ENCODE data around the gene PHLPP1. TPM values are rescaled to one million over a fixed set of nuclear protein-coding genes. Genes with fewer than 3 reads are reported as not detected.

Gene PHLPP1
- total RNA-seq, 1 donor from 2014 or later: 47.3 TPM

DNA sequence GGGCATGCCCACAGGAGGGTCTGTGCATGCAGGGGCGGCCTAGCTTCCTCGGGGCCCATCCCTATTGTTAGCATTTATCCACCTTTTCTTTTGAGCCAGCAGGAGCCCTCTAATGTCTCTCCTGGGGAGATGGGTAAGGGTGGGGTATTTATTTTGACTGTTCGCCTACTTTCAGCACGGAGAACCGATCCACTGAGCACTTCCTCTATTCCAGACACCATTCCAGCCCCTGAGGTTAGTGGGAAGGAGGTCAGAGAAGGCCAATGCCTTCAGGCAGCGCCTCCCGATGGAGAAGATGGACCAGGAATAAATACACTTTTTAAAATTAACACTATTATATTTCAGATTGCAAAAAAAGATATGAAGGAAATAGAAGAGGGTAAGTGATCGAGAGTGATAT is 276.0 kb downstream of the PHLPP1 start:
- no peak for TF ChIP-seq CTCF (IDR thresholded peaks at IDR 0.05; ENCODE audit: unreplicated experiment)
- no peaks in the 10 kb centered on the region for H3K9me3 Mint-ChIP-seq (ENCODE audit: unreplicated experiment)
- peak overlapping the region; percentile 45 for H3K27ac Mint-ChIP-seq (ENCODE audit: unreplicated experiment)
- H3K4me1 Mint-ChIP-seq (ENCODE audit: unreplicated experiment): peaks cover 41% of the 10 kb centered on the region
- H3K36me3 Mint-ChIP-seq (ENCODE audit: low read depth, unreplicated experiment): peaks cover 5% of the 10 kb centered on the region
- H3K27me3 Mint-ChIP-seq (ENCODE audit: unreplicated experiment): peaks cover 6% of the 10 kb centered on the region
- no peak for DNase-seq (ENCODE audit: low spot score)
- no peak overlapping the region for H3K4me3 Mint-ChIP-seq (ENCODE audit: unreplicated experiment)

- DNase-seq (ENCODE audit: low spot score): no peak
- peaks cover 6% of the 10 kb centered on the region for H3K27me3 Mint-ChIP-seq (ENCODE audit: unreplicated experiment)
- peaks cover 41% of the 10 kb centered on the region for H3K4me1 Mint-ChIP-seq (ENCODE audit: unreplicated experiment)
- no peaks in the 10 kb centered on the region for H3K9me3 Mint-ChIP-seq (ENCODE audit: unreplicated experiment)
- no peak overlapping the region for H3K27ac Mint-ChIP-seq (ENCODE audit: unreplicated experiment)
- peaks cover 5% of the 10 kb centered on the region for H3K36me3 Mint-ChIP-seq (ENCODE audit: low read depth, unreplicated experiment)
- no peak for TF ChIP-seq CTCF (IDR thresholded peaks at IDR 0.05; ENCODE audit: unreplicated experiment)
- no peak overlapping the region for H3K4me3 Mint-ChIP-seq (ENCODE audit: unreplicated experiment)
Measured at GRCh38 chr18:62991959-62992358, 276.6 kb downstream of the PHLPP1 start.

- H3K27me3 Mint-ChIP-seq (ENCODE audit: unreplicated experiment): peaks cover 6% of the 10 kb centered on the region
- no peak overlapping the region for H3K4me3 Mint-ChIP-seq (ENCODE audit: unreplicated experiment)
- peaks cover 5% of the 10 kb centered on the region for H3K36me3 Mint-ChIP-seq (ENCODE audit: low read depth, unreplicated experiment)
- no peak for TF ChIP-seq CTCF (IDR thresholded peaks at IDR 0.05; ENCODE audit: unreplicated experiment)
- DNase-seq (ENCODE audit: low spot score): no peak
- no peaks in the 10 kb centered on the region for H3K9me3 Mint-ChIP-seq (ENCODE audit: unreplicated experiment)
- H3K27ac Mint-ChIP-seq (ENCODE audit: unreplicated experiment): no peak overlapping the region
- peaks cover 37% of the 10 kb centered on the region for H3K4me1 Mint-ChIP-seq (ENCODE audit: unreplicated experiment)
Measured at GRCh38 chr18:62992877-62993365, 277.6 kb downstream of the PHLPP1 start.

DNA sequence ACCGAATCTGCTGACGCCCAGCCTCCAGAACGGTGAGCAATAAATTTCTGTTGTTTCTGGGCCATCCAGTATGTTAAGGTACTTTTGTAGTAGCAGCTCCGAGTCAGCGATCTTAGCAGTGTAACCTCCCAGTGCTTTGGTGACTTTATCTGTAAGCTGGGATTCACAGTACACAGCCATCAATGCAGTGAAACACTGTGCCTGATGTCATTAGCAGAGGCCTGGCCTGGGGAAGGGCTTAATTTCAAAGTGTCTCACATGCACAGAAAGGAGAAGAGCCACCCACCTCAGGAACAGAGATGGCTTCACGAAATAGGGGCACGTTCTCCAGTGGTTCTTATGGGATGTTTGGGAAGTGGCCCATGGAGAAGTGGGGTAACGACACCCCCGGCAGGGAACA is 281.2 kb downstream of the PHLPP1 start:
- no peak for TF ChIP-seq CTCF (IDR thresholded peaks at IDR 0.05; ENCODE audit: unreplicated experiment)
- H3K27ac Mint-ChIP-seq (ENCODE audit: unreplicated experiment): no peak overlapping the region
- H3K27me3 Mint-ChIP-seq (ENCODE audit: unreplicated experiment): peaks cover 6% of the 10 kb centered on the region
- peaks cover 9% of the 10 kb centered on the region for H3K4me1 Mint-ChIP-seq (ENCODE audit: unreplicated experiment)
- H3K4me3 Mint-ChIP-seq (ENCODE audit: unreplicated experiment): no peak overlapping the region
- no peaks in the 10 kb centered on the region for H3K9me3 Mint-ChIP-seq (ENCODE audit: unreplicated experiment)
- DNase-seq (ENCODE audit: low spot score): no peak
- no peaks in the 10 kb centered on the region for H3K36me3 Mint-ChIP-seq (ENCODE audit: low read depth, unreplicated experiment)

DNA sequence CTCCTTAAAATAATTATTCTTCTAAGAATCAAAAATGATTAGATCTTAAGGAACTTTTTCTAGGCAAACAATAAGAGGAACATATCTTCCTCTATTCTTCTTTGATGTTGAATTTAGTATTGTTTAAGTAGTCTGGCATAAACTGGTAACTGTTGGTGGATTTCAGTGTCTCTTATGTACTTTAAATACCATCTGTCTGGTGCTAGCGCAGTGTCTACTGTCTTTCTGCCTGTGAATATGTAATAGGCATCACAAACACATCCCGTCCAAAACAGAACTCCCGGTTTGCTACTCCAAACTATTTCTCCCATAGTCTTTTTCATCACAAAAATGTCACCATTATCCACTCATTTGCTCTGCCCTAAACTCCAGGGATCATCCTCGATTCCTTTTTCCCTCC is 281.7 kb downstream of the PHLPP1 start:
- Mint-ChIP-seq H3K9me3 (ENCODE audit: unreplicated experiment) (no peaks in the 10 kb centered on the region), H3K36me3 (ENCODE audit: low read depth, unreplicated experiment) (no peaks in the 10 kb centered on the region), H3K4me3 (ENCODE audit: unreplicated experiment) (no peak overlapping the region), H3K27me3 (ENCODE audit: unreplicated experiment) (peaks cover 6% of the 10 kb centered on the region), H3K27ac (ENCODE audit: unreplicated experiment) (no peak overlapping the region), H3K4me1 (ENCODE audit: unreplicated experiment) (peaks cover 7% of the 10 kb centered on the region)
- no peak for DNase-seq (ENCODE audit: low spot score)
- TF ChIP-seq CTCF (IDR thresholded peaks at IDR 0.05; ENCODE audit: unreplicated experiment): no peak

All from endothelial cell (in vitro differentiated cells).